Measurements from ENCODE around the gene NVL.

- TF ChIP-seq, protein P1, sequence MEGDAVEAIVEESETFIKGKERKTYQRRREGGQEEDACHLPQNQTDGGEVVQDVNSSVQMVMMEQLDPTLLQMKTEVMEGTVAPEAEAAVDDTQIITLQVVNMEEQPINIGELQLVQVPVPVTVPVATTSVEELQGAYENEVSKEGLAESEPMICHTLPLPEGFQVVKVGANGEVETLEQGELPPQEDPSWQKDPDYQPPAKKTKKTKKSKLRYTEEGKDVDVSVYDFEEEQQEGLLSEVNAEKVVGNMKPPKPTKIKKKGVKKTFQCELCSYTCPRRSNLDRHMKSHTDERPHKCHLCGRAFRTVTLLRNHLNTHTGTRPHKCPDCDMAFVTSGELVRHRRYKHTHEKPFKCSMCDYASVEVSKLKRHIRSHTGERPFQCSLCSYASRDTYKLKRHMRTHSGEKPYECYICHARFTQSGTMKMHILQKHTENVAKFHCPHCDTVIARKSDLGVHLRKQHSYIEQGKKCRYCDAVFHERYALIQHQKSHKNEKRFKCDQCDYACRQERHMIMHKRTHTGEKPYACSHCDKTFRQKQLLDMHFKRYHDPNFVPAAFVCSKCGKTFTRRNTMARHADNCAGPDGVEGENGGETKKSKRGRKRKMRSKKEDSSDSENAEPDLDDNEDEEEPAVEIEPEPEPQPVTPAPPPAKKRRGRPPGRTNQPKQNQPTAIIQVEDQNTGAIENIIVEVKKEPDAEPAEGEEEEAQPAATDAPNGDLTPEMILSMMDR (conservative IDR thresholded peaks at IDR 0.05 in 1 of 2, IDR thresholded peaks at IDR 0.05 in 1 of 2; ENCODE audit: extremely low read depth in 1 of 2, insufficient read depth in 1 of 2, low read depth in 1 of 2, low read length in 2 of 2): no peak
- no peak for TF ChIP-seq EZH2 (IDR thresholded peaks at IDR 0.05; ENCODE audit: borderline replicate concordance, low read length)
Observed at GRCh38 chr1:224223819-224224714, 105.9 kb downstream of the NVL start.

Data from mammary epithelial cell (primary cell).